ENCODE measurements around the gene ARHGAP28.

- TF ChIP-seq, protein P1, sequence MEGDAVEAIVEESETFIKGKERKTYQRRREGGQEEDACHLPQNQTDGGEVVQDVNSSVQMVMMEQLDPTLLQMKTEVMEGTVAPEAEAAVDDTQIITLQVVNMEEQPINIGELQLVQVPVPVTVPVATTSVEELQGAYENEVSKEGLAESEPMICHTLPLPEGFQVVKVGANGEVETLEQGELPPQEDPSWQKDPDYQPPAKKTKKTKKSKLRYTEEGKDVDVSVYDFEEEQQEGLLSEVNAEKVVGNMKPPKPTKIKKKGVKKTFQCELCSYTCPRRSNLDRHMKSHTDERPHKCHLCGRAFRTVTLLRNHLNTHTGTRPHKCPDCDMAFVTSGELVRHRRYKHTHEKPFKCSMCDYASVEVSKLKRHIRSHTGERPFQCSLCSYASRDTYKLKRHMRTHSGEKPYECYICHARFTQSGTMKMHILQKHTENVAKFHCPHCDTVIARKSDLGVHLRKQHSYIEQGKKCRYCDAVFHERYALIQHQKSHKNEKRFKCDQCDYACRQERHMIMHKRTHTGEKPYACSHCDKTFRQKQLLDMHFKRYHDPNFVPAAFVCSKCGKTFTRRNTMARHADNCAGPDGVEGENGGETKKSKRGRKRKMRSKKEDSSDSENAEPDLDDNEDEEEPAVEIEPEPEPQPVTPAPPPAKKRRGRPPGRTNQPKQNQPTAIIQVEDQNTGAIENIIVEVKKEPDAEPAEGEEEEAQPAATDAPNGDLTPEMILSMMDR (IDR thresholded peaks at IDR 0.05), result no peak
- TF ChIP-seq POLR2AphosphoS5 (IDR thresholded peaks at IDR 0.05), result no peak
These were observed 152.9 kb downstream of the ARHGAP28 start for GRCh38 chr18:6882401-6882800.
